NCI-H524 treated with DMSO at 0.1 percent for 48 hours (cell line): ENCODE results near the gene LGALS8.

Source experiments
- DNase-seq: peaks from one replicate; lab custom pipeline; 2025; lab: John Stamatoyannopoulos, UW

LGALS8 gene

DNA sequence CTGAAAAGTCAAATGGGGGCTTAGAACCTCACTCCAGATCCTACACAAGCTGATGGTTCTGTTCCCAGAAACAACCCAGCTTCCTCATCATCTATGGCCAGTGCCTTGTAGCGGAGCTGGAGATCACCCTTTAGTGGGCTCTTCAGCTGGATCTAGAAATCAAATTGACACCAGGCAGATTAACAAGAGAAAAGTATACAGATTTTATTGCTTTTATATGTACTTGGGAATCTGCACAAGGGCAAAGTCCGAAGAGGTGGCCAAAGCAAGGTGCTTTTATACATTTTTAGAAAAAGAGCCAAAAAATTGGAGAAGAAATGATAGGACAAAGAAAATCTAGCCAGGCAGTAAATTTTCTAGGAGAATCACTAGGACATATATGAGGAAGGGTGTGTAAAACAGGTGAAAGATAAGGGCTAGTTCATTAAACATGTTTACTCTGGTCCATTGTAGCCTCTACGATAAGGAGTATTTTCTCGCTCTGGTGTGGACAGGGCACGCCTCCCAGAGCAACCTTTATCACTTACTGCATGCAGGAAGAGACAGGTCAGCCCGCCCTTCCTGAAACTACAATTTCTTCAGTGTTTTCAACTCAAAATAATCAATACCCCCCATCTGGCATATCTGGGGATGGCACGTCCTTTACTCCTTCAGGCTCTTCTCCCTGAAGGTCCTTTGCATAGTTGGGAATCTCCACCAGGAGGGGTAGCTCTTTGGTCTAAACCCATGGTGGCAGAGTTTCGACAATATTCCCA lies 14.0 kb upstream of the LGALS8 start:
- no peak for DNase-seq

DNA sequence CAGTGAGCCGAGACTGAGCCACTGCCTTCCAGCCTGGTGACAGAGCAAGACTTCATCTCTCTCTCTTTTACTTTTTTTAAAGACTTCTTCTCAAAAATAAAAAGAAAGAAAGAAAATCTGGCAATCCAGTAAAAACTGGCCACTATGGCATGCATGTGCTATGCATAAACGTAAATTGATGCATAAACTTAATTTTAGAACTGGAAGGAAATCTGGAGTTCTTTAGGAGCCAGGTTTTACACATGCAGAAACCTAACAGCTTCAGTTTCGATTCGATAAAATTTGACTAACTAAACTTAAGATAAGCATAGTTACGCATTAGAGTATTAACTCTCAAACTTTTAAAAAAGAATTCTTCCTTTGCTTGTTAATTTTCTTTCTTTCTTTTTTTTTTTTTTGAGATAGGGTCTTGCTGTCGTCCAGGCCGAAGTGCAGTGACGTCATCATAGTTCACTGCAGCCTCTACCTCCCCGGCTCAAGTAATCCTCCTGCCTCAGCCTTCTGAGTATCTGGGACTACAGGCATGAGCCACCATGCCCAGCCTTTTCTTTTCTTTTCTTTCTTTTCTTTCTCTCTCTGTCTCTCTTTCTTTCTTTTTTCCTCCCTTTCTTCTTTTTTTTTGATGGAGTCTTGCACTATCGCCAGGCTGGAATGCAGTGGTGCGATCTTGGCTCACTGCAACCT lies 11.9 kb upstream of the LGALS8 start:
- DNase-seq, result no peak

DNA sequence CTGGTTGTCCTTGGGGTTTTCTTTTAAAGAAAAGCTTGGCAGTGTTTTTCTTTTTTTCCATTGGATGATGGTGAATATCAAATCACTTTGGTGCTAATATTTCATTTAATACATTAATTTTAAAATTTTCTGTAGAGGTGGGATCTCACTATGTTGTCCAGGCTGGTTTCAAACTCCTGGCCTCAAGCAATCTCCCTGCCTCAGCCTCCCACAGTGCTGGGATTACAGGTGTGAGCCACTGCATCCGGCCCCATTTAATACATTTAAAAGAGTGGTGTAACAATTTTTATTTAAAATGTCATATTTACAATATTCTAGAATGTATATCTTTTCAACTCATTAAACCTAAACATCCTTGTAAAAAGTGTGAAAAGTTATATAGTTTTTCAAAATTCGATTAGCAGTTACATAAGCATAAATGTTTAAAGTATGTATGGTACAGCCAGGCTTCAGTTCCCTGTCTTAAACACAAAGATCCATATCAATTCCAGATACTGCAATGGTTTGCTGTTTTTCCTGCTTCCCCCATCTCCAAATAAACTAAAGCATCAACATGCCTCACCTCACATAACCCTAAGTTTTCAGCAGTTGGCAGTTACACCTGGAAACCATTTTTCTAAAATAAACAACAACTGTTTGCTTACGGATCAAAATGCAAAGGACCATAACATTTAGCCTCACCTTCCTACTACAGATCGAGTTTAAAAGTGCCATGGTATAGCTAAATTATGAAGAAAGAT lies 8.9 kb upstream of the LGALS8 start:
- DNase-seq, result no peak

DNA sequence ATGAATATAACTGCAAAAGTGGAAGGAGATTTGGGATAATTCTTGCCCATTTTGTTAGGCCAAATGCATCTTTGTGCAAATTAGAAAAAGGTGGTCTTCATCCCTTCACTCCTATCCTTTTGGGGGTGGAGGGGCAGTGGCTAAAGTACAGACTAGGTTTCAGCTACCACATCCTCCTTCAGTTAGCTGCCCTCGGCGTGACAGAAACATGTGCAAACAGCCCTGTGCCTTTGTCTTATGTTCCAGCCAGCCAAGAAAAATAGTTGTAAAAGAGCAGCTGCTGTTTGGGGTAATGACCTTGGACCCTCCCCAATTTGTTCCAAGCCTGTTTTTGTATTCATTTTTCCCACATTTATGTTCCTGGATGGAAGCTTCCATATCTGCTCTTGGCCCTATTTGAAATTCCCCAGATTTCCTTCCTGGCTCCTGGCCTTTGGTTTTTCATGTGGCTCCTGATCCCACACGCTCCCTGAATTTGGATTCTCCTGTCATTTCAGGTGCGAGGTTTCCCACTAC lies 8.3 kb upstream of the LGALS8 start:
- no peak for DNase-seq

DNA sequence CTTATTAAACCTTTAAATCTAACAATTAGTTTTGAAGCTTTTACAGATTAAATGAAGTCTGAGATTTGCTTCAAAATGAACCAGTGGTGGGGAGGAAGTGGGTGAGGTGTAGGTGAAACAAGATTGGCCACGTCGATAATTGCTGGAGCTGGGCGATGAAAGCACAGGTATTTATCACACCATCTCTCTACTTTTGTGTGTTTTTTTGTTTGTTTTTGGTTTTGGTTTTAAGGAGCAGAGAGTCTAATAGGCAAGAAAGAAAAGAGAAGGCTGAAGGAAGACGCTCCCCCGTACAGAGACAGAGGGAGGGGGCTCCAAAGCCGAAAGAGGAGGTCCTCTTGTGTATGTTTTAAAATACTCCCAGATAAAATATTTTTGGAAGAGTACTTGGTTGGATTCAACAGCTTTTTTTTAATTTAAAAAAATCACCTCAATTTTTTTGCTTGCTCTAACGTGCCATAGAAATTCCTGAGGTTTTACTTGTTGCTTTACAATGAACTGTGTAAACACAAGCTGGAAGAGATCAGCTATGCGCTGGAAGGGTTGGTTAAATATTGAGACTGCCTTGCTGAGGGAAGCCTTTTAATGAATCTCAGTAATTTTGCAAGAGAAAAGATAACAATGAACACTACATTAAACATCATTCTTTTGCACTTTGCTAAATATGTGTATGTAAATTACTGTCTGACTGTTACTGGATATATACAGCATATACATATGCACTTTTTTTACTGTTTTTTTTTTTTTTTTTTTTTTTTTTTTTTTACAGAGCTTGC lies 6.7 kb upstream of the LGALS8 start:
- DNase-seq, result no peak

DNA sequence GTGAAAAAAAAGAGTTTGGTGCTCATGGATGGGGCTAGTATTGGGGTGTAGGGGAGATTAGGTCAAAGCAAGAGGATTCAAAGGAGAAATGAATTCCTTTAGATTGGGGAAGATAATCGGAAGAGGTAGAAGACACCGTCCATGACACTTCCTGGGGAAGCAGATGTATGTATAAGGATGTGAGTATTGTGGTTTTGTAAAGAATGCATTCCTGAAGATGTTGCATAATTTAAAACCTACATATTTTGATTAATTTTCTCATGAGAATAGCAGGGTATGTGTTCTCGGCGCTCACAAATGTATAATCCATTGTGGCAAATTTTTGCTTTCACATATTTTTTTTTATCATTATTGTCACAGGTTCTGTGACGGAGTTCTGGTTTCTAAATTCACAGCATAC lies 5.5 kb upstream of the LGALS8 start:
- no peak for DNase-seq

DNA sequence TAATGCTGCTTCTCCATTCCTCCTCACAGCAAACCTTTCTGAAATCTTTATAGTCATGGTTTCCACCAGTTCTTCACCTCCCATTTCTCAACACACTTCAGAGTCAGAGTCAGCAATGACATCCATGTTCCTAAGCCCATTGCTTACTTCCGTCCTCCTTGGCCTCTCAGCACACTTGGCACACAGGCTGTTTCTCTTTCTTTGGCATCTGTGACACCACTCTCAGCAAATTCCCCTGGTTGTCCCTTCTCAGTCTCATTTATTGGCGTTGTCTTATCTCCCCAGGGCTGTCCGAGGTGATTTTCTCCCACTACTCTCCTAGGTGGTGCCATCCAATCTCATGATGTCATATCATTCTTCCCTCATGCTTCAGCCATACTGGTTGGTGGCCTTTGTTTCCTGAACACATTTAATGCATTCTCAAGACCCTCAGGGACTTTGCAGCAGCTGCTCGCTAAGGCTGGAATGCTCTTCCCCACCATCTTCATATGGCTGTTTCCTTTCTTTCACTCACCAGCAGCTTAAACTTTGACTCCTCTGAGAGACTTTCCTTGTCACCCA lies 3.3 kb upstream of the LGALS8 start:
- no peak for DNase-seq

DNA sequence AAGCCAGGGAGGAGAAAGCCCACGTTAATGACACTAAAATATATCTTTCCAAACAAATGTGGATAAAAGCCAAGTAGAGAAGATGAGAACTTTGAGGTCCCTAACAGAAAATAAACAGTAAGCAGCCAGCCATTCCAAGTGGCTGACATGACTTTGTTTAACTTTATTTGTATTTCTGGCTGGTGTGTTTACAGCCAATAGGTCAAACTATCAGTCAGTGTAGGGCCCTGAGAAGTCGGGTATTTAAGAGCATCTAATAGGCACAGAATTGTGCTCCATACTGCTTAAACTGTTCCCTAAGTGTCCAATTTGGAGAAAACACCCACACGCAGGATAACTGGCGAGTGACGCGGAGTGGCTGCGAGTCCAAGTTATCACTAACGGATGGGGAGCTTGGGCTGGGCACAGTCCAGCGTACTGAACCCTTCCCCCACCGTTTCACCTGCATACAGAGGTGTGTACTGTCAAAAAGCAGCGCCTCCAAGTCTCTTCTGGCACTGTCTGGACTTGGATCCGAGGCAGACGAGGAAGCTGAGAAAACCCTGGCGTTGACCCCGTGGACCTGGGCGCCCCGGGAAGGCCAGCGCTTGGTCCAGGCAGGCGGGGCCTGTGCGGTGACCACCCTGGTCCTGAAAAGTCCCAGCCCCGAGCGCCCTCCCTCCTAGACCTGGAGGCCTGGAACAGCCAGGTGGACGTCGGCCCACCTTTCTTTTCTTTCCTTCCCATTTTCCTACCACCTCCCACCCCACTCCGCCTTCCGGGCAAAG lies 662 bp upstream of the LGALS8 start:
- DNase-seq, result no peak

DNA sequence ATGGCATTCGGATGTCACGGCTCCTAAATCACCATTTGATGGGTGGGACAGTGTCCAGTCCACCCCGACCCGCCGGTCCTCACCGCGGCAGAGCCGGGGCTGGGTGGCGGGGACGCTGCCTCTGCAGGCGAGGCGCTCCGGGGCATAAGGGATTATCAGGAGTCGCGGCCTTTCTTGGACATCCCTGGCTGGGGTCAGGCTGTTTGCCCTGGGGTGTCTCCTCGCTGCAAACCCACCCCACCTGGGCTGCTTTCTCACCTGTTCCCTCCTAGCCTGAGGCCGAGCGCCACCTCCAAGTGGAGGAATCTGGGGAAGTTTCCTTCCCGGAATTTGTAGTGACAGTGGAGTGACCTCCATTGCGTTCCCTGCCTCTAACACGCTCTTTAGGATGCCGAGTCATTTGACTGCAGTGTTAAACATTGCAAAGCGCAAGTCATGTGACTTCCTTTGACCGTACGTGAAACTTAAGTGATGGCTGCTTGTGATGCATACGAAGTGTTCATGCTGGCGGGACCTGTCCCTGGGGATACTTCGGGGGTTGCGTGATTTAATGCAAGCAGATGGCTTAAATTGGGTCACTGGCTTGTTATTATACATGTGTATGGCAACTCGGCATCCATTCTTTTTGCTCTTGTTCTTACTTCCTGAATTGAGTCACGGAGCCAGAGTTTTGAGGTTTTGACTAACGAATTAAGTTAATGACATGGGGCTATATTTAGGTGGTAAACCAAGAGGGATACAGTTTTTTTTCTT lies 536 bp downstream of the LGALS8 start:
- DNase-seq, result peak; percentile 36

DNA sequence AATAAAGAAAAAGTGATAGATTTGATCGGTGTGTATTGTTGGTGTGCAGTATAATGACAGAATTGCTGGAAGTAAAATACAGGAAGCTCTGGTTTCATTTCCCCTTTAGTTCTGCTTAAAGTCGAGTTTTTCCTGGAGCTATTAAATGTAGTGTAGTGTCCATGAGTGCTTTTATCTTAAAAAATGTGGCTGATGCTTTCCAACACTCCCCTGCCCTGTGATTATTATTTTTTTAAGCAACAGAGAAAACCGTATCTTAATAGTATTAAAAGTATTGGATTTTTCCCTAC lies 1.1 kb downstream of the LGALS8 start:
- DNase-seq, result no peak

DNA sequence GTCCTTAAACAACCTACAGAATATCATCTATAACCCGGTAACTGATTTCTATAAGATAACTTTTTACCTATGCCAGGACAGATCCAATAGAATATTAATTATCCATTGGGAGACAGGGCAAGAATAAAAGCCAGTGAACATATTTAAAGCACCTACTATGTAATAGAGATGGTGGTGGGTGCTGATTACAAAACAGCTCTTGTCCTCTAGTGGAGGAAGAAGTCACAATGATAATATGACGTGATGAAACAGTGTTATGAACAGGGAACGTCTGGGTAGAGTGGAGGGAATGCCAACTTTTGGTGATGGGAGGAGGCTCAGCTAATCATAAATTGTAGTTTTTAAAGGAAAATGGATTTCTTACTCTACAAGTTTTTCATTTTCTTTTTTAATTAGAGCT lies 2.3 kb downstream of the LGALS8 start:
- DNase-seq, result no peak

DNA sequence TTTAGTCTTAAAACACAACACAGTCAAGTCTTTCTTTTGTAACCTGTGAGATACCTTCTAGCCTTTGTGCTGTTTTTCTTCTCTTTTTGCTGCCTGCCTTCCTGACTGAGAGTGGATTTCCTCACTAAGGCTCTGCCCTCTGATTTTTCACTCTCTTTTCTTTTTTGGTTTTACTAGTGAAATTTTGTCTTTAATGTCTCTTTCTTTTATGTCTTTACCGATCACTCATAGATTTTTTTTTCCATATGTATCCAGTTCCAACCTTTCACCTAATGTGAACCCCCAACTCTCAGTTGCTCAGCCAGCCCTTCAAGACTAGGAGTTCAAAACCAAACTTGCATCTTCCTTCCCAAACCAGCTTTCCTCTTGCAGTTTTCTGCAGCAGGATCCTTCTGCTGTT lies 6.5 kb downstream of the LGALS8 start:
- no peak for DNase-seq

DNA sequence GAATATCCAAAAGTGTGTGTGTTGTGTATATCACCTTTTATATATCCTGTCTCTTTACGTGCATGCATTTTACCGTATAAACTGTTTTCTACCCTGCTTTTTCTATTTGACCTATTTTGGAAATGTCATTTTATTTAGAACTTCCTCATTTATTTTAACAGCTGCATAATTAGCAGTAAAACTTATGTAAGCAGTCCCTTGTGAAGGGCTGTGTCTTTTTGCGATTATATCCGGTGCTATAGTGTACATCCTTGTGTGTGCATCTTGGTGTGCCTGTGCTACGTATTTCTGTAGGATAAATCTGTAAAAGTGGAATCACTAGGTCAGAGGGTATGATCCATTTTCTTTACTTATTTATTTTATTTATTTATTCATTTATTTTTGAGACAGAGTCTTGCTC lies 7.2 kb downstream of the LGALS8 start:
- no peak for DNase-seq

DNA sequence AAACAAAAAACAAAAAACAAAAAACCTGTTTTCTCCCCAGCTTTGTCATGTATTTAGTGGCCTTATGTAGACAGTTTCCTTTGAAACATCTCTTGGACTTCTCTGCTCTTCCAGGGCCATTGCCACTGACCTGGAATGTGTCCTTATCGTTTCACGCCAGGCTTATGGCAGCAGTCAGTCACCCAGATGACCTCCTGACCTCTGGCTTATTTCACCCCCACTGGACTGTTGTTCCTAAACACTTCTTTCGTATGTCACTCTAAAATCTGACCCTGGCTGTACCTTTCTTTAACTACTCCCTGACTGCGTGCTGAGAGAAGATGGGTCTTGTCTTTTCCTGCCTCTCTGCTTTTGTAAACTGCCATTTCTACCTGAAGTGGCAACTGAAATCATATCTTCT lies 9.1 kb downstream of the LGALS8 start:
- no peak for DNase-seq

DNA sequence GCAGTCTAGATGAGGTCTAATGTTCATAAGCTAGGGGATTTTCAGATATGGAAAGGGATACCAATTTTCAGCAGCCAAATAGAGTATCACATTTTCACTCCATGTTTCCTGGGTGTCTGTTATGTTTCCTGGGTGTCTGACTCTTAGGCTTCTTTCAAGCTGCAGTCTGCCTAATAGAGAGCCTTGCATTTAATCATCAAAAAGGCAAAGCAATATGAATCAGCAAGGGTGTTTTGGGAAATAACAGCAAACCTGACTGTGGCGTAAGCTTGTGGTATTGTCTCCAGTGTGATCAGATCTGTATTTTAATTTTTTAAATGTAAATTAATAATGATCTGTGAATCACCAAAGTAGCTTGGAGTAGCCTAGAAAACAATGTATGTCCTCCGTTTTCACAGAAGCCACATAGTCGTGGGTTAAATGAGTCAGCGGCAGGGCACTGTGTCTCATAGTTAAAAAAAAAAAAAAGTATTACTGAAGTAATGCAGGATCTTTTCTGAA lies 10.4 kb downstream of the LGALS8 start:
- DNase-seq, result no peak

DNA sequence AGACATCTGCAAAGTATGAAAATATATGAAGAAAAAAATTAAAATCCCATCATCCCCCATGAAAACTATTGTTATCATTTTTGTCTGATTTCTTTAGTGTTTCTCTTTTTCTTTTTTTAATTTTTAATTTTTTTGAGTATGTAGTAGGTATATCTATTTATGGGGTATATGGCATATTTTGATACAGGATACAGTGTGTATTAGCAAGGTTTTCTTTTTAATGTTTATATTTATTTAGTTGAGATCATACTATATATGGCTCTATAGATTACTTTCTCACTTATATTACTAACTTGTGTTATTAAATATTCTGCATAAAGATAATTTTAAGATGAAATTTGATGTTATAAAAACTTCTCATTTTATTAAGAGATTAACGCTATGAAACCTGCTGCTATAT lies 11.4 kb downstream of the LGALS8 start:
- no peak for DNase-seq

DNA sequence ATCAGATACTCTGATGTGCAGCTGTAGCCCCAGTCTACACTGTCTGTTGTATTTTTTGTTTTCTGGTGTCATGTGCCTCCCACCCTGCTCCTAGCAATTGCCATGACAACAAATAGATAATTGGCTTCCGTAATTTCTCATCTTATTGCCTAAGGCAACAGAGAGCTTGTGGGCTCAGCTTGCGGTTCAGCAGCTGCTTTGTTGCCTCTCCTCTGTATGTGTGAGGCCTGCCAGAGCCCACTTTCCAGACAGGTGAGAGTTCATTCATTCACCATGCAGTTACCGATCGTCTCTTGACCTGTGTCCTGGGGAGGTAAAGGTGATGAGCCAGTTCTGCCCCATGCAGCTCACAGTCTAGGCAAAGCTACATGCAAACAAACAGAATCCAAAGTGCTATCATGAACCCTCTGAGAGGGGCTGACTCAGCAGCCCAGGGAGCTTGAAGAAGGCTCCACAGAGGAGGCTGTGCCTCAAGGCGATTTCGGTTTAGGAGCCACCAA lies 11.9 kb downstream of the LGALS8 start:
- DNase-seq, result no peak

DNA sequence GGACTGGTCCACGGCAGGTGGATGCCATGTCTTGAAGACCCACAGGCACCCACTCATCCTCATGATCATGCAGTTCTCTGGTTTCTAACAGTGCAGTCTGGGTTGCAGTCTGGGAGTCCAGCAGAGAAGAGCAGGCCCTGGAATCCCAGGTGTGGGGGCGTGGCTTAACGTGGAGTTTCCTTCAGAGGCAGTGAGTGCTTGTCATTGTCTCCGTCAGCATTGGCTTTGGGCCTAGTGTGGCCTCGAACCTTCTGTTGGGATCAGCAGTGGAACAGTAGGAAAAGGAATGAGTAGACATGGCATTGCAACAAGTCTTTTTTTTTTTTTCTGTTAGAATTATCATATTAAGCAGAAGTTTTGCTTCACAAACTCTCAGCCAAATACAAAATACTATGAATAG lies 12.8 kb downstream of the LGALS8 start:
- no peak for DNase-seq

DNA sequence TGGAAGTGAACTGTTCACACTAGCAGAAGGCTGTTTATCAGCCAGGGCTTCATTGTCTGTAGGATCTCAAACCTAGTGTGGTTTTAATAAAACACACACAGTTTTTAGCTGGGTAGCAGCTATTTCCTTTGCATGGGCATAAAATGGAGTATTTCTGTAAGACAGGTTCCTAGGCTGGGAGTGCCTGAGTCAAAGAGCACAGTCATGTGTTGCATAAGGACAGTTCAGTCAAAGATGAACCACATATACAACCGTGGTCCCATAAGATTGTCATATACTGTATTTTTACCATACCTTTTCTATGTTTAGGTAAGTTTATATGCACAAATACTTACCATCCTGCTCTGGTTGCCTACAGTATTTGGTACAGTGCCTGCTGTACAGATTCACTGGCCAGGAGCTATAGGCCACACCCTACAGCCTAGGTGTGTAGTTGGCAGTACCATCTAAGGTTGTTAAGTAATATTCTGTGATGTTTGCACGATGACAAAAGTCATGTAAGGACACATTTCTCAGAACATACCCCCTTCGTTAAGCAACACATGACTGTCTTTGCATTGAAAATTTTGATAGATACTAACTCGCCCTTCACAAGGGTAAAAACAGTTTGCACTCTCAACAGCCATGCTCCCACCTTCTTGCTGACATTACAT lies 17.2 kb downstream of the LGALS8 start:
- DNase-seq, result no peak

DNA sequence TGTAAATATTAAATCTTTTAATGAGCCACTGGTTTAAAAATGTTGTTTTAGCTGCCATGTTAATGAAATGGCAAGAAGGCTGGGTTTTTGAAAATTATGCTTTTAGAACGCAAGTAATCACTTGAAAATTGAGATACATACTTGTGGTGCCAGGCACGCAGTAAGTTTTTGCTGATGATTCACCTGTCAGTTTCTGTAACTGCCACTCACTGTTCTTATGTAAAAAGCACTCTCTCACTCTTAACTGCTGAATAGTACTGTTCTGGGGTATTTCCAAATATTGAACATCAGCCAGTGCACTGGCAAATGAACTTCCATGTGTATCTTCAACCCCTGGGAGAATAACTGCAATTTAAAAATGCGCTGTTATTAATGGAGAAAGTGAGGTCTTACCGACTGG lies 17.9 kb downstream of the LGALS8 start:
- DNase-seq, result no peak
